Fibroblast of lung (primary cell): ENCODE measurements around the gene INHBB. TPM values are rescaled to one million over a fixed set of nuclear protein-coding genes. Genes with fewer than 3 reads are reported as not detected.

ENCODE experiments used
- DNase-seq, 2 donors: peaks; one replicate each; pipeline versions ENCODE4 v3.0.0 to v3.0.0-alpha.2; 2010; ENCODE audit warnings: low read depth in 2 of 2
- H2AFZ ChIP-seq: 2 replicates; pipeline ENCODE4 v1.5.1; 2012; ENCODE audit warnings: low read length, control low read depth, inconsistent platforms
- H3K27ac ChIP-seq: 2 replicates; pipeline ENCODE4 v1.5.1; 2011; ENCODE audit warnings: low read length, control low read depth; ENCODE audit not compliant: insufficient read depth
- H3K27me3 ChIP-seq: 2 replicates; pipeline ENCODE4 v1.5.1; 2011; ENCODE audit warnings: mild to moderate bottlenecking, low read length; ENCODE audit not compliant: control insufficient read depth, insufficient read depth
- H3K36me3 ChIP-seq: 2 replicates; pipeline ENCODE4 v1.5.1; 2011; ENCODE audit warnings: low read length; ENCODE audit not compliant: control insufficient read depth, insufficient read depth
- H3K4me1 ChIP-seq: 2 replicates; pipeline ENCODE4 v1.5.1; 2011; ENCODE audit warnings: low read length; ENCODE audit not compliant: control insufficient read depth, insufficient read depth; ENCODE audit errors: extremely low read depth
- H3K4me2 ChIP-seq: 2 replicates; pipeline ENCODE4 v1.5.1; 2011; ENCODE audit warnings: low read length, control low read depth; ENCODE audit not compliant: insufficient read depth; ENCODE audit errors: extremely low read depth
- H3K4me3 ChIP-seq, 4 experiments: fragments of 200-600 bp in 1 of 4; sonication (generic) in 1 of 4; replicated peaks in 1 of 4; 2 replicates each; pipeline ENCODE4 v1.5.1; 2011 to 2016; ENCODE audit warnings: low read length in 4 of 4, low read depth in 3 of 4, mild to moderate bottlenecking in 3 of 4, control low read depth in 2 of 4, inconsistent platforms in 1 of 4, mixed read lengths in 1 of 4; ENCODE audit not compliant: insufficient read depth in 1 of 4; ENCODE audit errors: control extremely low read depth in 1 of 4
- H3K79me2 ChIP-seq: 2 replicates; pipeline ENCODE4 v1.5.1; 2012; ENCODE audit warnings: mild to moderate bottlenecking, low read length, inconsistent platforms; ENCODE audit not compliant: control insufficient read depth, insufficient read depth
- H3K9ac ChIP-seq: 2 replicates; pipeline ENCODE4 v1.5.1; 2011; ENCODE audit warnings: mild to moderate bottlenecking, low read length, control low read depth; ENCODE audit not compliant: insufficient read depth
- H3K9me3 ChIP-seq: 2 replicates; pipeline ENCODE4 v1.5.1; 2012; ENCODE audit warnings: low read depth, low read length; ENCODE audit not compliant: control insufficient read depth, insufficient read depth
- H4K20me1 ChIP-seq: 2 replicates; pipeline ENCODE4 v1.5.1; 2011; ENCODE audit warnings: low read length; ENCODE audit not compliant: control insufficient read depth, insufficient read depth; ENCODE audit errors: extremely low read depth
- EZH2 ChIP-seq: IDR thresholded peaks from 2 replicates; pipeline ENCODE4 v1.5.1; 2012; ENCODE audit warnings: low read length, control low read depth, mild to moderate bottlenecking; ENCODE audit errors: missing control alignments
- polyA plus RNA-seq, 2 donors: library from polyadenylated mRNA; depleted of rRNA in 1 of 2; stranded (reverse) in 1 of 2; unstranded in 1 of 2; fragments of >200 nt; gene quantifications; 2 replicates each; pipeline ENCODE4 v1.2.1, GENCODE V29; 2011 to 2012; ENCODE audit warnings: missing spikeins in 1 of 2
- total RNA-seq: library from RNA; depleted of rRNA; stranded (reverse); fragments of >200 nt; gene quantifications from 2 replicates; pipeline ENCODE4 v1.2.1, GENCODE V29; 2014
- TF ChIP-seq, protein P1 (sequence below), 2 donors: IDR thresholded peaks in 1 of 2; conservative IDR thresholded peaks in 1 of 2; 1 replicate in 1 of 2; 2 replicates in 1 of 2; pipeline ENCODE4 v1.5.1; 2011 to 2012; ENCODE audit warnings: low read length in 2 of 2, control low read depth in 1 of 2, inconsistent platforms in 1 of 2, low read depth in 1 of 2, mild to moderate bottlenecking in 1 of 2

INHBB gene
- total and polyA plus RNA-seq, 2 donors (not counting 1 experiment from before 2014, with no cell fraction given), result 0.01 TPM; not detected in 1

- no peak overlapping the region for H3K4me2 ChIP-seq
- H3K27me3 ChIP-seq, result peaks cover 5% of the 10 kb centered on the region
- no peaks in the 10 kb centered on the region for H3K4me1 ChIP-seq
- no peaks in the 10 kb centered on the region for H3K79me2 ChIP-seq
- no peaks in the 10 kb centered on the region for H3K9me3 ChIP-seq
- H3K4me3 ChIP-seq, result no peak overlapping the region
- H3K27ac ChIP-seq, result no peak overlapping the region
- no peak overlapping the region for H2AFZ ChIP-seq
- H4K20me1 ChIP-seq, result no peaks in the 10 kb centered on the region
- TF ChIP-seq, protein P1, sequence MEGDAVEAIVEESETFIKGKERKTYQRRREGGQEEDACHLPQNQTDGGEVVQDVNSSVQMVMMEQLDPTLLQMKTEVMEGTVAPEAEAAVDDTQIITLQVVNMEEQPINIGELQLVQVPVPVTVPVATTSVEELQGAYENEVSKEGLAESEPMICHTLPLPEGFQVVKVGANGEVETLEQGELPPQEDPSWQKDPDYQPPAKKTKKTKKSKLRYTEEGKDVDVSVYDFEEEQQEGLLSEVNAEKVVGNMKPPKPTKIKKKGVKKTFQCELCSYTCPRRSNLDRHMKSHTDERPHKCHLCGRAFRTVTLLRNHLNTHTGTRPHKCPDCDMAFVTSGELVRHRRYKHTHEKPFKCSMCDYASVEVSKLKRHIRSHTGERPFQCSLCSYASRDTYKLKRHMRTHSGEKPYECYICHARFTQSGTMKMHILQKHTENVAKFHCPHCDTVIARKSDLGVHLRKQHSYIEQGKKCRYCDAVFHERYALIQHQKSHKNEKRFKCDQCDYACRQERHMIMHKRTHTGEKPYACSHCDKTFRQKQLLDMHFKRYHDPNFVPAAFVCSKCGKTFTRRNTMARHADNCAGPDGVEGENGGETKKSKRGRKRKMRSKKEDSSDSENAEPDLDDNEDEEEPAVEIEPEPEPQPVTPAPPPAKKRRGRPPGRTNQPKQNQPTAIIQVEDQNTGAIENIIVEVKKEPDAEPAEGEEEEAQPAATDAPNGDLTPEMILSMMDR (conservative IDR thresholded peaks at IDR 0.05 in 1 of 2, IDR thresholded peaks at IDR 0.05 in 1 of 2; ENCODE audit: low read depth in 1 of 2, low read length in 2 of 2), result no peak
- TF ChIP-seq EZH2, result no peak
- DNase-seq, result no peak
- H3K9ac ChIP-seq, result no peak overlapping the region
- no peaks in the 10 kb centered on the region for H3K36me3 ChIP-seq
Observed at GRCh38 chr2:120372816-120373215, 26.9 kb downstream of the INHBB start.

GRCh38 chr2:120373424-120373823, 27.5 kb downstream of the INHBB start:
- DNase-seq, result no peak
- Histone ChIP-seq H3K4me3 (no peak overlapping the region), H4K20me1 (no peaks in the 10 kb centered on the region), H3K4me1 (no peaks in the 10 kb centered on the region), H3K9ac (no peak overlapping the region), H3K79me2 (no peaks in the 10 kb centered on the region), H3K36me3 (no peaks in the 10 kb centered on the region), H3K9me3 (no peaks in the 10 kb centered on the region), H2AFZ (no peak overlapping the region), H3K4me2 (no peak overlapping the region), H3K27me3 (peaks cover 8% of the 10 kb centered on the region), H3K27ac (no peak overlapping the region)
- TF ChIP-seq, protein P1 (conservative IDR thresholded peaks at IDR 0.05 in 1 of 2, IDR thresholded peaks at IDR 0.05 in 1 of 2; ENCODE audit: low read depth in 1 of 2, low read length in 2 of 2), result no peak
- TF ChIP-seq EZH2, result no peak

GRCh38 chr2:120374821-120375220, 28.9 kb downstream of the INHBB start:
- Histone ChIP-seq H3K4me2 (no peak overlapping the region), H3K4me1 (no peaks in the 10 kb centered on the region), H2AFZ (no peak overlapping the region), H4K20me1 (no peaks in the 10 kb centered on the region), H3K9ac (no peak overlapping the region), H3K9me3 (no peaks in the 10 kb centered on the region), H3K27ac (no peak overlapping the region), H3K27me3 (peaks cover 8% of the 10 kb centered on the region), H3K36me3 (no peaks in the 10 kb centered on the region), H3K79me2 (no peaks in the 10 kb centered on the region), H3K4me3 (no peak overlapping the region)
- no peak for DNase-seq
- no peak for TF ChIP-seq EZH2
- TF ChIP-seq, protein P1 (conservative IDR thresholded peaks at IDR 0.05 in 1 of 2, IDR thresholded peaks at IDR 0.05 in 1 of 2; ENCODE audit: low read depth in 1 of 2, low read length in 2 of 2), result no peak
